Bronchial epithelial cell (primary cell): ENCODE results near the gene FNDC3B. TPM values are rescaled to one million over a fixed set of nuclear protein-coding genes. Genes with fewer than 3 reads are reported as not detected.

Experiments used
- DNase-seq: peaks from one replicate; pipeline ENCODE4 v3.0.0-alpha.2; 2010; ENCODE audit warnings: low read depth
- FAIRE-seq: peaks from 2 replicates; lab custom pipeline; 2011; peaks lifted over from hg19 to GRCh38; lab: Jason Lieb, UNC
- H3K27me3 ChIP-seq: 2 replicates; pipeline ENCODE4 v1.5.1; 2011; ENCODE audit warnings: low read length; ENCODE audit not compliant: control insufficient read depth, insufficient read depth
- H3K36me3 ChIP-seq: 2 replicates; pipeline ENCODE4 v1.5.1; 2011; ENCODE audit warnings: low read length; ENCODE audit not compliant: control insufficient read depth, insufficient read depth
- H3K4me3 ChIP-seq: 2 replicates; pipeline ENCODE4 v1.5.1; 2011; ENCODE audit warnings: mild to moderate bottlenecking, low read depth, low read length, control low read depth
- CTCF ChIP-seq: IDR thresholded peaks from 2 replicates; pipeline ENCODE4 v1.5.1; 2011; ENCODE audit warnings: mild to moderate bottlenecking, moderate library complexity, low read length, control low read depth, inconsistent platforms; ENCODE audit not compliant: insufficient read depth, severe bottlenecking
- total RNA-seq: library from RNA; depleted of rRNA; stranded (reverse); fragments of >200 nt; gene quantifications from 2 replicates; pipeline ENCODE4 v1.2.1, GENCODE V29; 2014

FNDC3B gene
- total RNA-seq, 1 donor from 2014 or later = 39.2 TPM

- no peak for TF ChIP-seq CTCF
- FAIRE-seq (no peak), DNase-seq (no peak)
- Histone ChIP-seq H3K27me3 (no peaks in the 10 kb centered on the region), H3K4me3 (no peak overlapping the region), H3K36me3 (no peaks in the 10 kb centered on the region)
Measured at GRCh38 chr3:172002512-172003078, 36.8 kb upstream of the FNDC3B start.

DNA sequence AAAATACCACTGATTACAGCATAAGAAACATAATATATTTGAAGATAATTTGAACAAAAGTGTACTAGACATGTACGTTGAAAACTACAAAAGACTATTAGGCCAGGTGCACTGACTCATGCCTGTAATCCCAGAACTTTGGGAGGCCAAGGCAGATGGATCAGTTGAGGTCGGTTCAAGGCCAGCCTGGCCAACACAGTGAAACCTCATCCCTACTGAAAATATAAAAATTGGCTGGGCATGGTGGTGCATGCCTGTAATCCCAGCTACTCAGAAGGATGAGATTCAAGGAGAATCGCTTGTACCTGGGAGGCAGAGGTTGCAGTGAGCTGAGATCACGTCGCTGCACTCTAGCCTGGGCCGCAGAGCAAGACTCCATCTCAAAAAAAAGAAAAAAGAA lies 36.2 kb upstream of the FNDC3B start:
- no peak for FAIRE-seq
- Histone ChIP-seq H3K36me3 (no peaks in the 10 kb centered on the region), H3K27me3 (no peaks in the 10 kb centered on the region), H3K4me3 (no peak overlapping the region)
- no peak for DNase-seq
- no peak for TF ChIP-seq CTCF

DNA sequence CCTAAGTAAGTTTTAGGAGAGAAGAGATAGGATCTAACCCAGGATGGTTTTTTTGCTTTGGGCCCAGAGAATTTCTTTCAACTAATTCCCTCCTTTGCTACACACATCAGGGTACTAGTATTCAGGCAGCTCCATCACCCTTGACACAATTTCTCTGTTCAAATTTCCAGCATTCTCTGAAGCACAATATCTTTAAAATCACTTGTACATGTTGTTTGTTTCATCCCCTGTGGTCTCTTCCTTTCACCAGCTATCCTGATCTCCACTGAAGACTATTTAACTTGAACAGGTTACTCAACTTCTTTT lies 32.4 kb upstream of the FNDC3B start:
- no peak for DNase-seq
- no peak for FAIRE-seq
- Histone ChIP-seq H3K4me3 (no peak overlapping the region), H3K36me3 (no peaks in the 10 kb centered on the region), H3K27me3 (no peaks in the 10 kb centered on the region)
- no peak for TF ChIP-seq CTCF

- Histone ChIP-seq H3K36me3 (no peaks in the 10 kb centered on the region), H3K4me3 (no peak overlapping the region), H3K27me3 (no peaks in the 10 kb centered on the region)
- FAIRE-seq (no peak), DNase-seq (no peak)
- no peak for TF ChIP-seq CTCF
Measured at GRCh38 chr3:172009803-172010202, 29.6 kb upstream of the FNDC3B start.

DNA sequence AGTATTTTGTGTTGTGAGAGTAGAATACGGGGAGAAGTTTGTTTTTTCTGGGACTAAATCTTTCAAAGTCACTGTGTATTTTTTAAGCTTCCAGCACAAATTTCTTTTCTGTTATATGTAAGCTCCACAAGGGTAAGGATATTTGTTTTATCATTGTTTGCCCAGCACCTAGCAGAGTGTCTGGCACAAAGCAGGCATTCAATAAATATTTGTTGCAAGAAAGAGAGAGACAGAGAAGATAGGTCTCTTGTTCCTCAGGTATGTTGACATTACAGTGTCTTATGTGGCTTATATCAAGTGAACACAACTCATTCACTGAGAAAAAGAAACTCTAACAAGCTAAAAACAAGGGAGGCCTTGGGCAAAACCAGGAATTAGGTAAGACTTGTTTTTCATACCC lies 26.6 kb upstream of the FNDC3B start:
- H3K27me3 ChIP-seq = no peaks in the 10 kb centered on the region
- FAIRE-seq = no peak
- H3K36me3 ChIP-seq = no peaks in the 10 kb centered on the region
- DNase-seq = no peak
- no peak overlapping the region for H3K4me3 ChIP-seq
- no peak for TF ChIP-seq CTCF

DNA sequence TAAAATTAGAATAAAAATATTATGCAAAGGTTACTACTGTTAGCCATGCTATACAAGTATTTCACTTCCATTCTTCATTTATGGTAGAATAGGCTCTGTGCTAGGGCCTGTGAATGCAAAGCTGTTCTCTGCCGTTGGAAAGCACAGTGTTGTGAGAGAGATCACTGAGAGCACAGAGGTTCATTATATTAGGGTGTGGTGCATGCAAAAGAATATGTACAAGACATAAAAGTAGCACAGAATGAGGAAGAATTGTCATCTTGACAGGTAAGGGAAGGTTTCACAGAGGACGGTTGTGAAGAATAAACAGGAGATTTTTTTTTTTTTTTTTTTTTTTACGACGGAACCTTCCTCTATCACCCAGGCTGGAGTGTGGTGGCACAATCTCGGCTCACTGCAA lies 25.2 kb upstream of the FNDC3B start:
- Histone ChIP-seq H3K4me3 (no peak overlapping the region), H3K36me3 (no peaks in the 10 kb centered on the region), H3K27me3 (no peaks in the 10 kb centered on the region)
- no peak for TF ChIP-seq CTCF
- no peak for FAIRE-seq
- DNase-seq = no peak
